NCI-H2107 treated with DMSO at 0.1 percent for 48 hours (cell line): ENCODE measurements around the gene USP34.
"Not testable (repeated sequence)": the region's sequence is repeated elsewhere in the genome, so short reads cannot be mapped to it uniquely, and the experiment has no call there.

ENCODE experiments used
- DNase-seq: peaks from one replicate; lab custom pipeline; 2025; ENCODE audit not compliant: unreplicated experiment; lab: John Stamatoyannopoulos, UW

Gene USP34

DNA sequence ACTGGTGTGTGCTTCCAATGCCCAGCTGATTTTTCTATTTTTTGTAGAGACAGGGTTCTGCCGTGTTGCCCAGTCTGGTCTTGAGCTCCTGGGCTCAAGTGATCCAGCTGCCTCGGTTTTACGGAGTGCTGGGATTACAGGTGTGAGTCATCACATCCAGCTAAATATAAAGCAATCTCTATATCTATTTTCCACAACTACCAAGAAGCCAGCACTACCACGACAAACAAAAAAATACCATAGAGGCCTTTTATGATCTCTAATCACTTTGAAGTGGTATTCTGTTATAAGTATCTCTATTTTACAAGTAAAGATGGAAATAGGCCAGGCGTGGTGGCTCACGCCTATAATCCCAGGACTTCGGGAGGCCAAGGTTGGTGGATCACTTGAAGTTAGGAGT lies 274.2 kb downstream of the USP34 start:
- no peak for DNase-seq

DNA sequence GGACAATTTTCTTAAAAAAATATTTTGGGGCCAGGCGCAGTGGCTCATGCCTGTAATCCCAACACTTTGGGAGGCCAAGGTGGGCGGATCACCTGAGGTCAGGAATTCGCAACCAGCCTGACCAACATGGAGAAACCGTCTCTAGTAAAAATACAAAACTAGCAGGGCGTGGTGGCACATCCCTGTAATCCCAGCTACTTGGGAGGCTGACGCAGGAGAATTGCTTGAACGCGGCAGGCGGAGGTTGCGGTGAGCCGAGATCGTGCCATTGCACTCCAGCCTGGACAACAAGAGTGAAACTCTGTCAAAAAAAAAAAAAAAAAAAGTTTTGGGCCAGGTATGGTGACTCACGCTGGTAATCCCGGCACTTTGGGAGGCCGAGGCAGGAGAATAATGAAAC lies 276.2 kb downstream of the USP34 start:
- not testable (repeated sequence) for DNase-seq

DNA sequence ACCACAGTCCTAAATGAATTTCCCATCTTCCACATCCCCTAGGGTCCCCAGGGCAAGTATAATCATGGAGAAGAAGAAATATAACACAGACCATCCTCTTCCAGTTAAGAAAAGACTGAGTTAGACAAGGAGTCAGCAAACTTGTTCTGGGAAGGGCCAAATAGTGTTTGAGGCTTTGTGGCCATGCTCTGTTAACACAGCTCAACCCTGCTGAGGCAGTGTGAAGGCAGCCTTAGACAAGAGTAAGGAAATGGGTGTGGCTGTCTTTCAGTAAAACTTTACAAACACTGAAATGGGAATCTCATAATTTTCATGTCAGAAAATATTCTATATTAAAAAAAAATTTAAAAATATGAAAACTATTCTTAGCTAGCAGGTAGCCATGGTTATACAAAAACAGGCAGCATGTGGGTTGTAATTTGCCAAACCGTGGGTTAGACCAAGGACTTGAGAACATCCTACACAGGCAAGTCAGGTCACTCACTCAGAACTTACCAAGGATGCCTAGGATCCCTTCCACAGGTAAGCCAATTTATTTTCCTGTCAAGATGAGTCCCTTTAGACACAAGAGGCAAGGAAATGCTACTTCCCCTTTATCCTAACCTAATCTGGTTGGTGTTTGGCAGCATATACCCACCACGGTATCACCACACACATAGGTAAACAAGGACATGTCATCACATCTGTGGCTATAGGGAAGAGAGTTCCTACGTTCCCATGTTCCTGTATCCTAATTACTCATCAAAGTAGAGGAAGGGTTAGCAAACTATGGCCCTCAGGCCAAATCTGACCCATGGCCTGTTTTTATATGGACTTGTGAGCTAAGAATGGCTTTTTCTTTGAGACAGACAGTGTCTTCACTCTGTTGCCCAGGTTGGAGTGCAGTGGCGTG lies 277.0 kb downstream of the USP34 start:
- no peak for DNase-seq

DNA sequence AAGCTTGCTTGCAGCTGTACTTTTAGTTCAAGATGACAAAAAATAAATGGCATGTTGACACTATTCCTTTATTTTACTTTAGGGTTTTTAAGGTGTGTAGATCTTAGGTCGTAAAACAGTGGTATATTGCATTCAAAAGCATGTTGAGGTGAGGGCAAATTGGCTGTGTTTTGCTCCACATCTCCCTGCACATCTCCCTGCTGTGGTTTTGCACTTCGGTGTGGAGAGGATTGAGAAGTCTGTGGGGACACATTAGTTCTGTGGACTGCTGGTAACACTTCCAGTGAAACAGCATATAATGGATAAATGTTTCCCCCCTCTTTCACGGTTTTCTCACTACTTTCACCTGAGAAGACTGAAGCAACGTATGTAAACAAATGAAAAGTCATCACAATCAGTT lies 283.8 kb downstream of the USP34 start:
- DNase-seq, result no peak

DNA sequence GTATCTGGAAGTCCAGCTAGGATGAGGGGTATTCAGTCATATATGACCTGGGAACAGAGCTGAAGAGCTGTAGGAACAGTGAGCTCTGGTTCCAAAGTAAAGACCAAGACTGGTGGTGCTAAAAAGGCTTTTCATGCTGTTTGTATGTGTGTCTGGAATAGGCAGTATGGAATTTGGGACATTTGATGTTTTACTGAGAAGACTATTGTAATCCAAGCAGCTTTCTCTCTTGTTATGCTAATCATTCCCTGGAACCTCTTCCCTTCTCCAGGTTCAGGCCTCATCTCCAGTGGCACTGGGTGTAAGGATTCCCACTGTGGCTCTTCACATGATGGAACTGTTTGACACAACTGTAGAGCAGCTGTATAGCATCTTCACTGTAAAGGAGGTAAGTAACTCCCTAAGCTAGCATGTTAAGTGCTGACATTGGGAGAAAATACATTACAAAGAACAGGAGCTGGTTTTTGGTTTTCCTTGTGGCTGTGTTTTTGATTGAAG lies 285.6 kb downstream of the USP34 start:
- no peak for DNase-seq

DNA sequence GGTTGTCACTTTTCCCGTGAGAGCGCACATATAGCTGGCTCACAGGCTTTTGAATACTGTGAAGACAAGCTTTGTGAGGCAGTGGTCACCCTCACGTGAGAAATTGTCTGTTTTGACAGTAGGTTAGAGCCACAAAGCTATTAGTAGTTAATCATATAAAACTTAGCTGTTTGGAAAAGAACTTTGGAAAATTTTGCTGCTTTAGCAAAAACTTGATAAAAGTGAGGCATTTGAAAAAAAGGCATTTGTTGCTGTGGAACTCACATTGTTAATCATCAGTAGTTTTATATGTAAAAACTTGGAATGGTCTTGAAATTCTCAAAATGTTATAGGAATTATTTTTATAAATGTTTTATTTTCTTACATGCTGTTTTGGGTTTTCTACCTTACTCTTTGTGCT lies 286.6 kb downstream of the USP34 start:
- DNase-seq, result no peak

DNA sequence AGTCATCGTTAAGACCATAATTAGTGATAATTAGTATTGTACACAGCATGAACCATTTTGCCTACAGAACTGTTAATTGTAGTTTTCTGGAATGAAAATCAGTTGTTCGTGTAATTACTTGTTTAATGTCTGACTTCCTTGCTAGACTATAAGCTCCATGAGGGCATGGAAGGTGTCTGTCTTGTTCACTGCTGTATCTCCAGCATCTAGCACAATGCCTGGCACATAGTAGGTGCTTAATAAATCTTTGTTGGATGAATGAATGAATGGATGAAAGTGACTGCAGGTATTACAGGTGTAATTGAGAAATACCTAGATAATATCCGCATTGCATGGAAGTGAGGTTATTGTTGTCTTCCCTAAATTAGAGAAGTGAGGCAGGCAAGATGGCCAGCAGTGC lies 287.1 kb downstream of the USP34 start:
- DNase-seq, result no peak

DNA sequence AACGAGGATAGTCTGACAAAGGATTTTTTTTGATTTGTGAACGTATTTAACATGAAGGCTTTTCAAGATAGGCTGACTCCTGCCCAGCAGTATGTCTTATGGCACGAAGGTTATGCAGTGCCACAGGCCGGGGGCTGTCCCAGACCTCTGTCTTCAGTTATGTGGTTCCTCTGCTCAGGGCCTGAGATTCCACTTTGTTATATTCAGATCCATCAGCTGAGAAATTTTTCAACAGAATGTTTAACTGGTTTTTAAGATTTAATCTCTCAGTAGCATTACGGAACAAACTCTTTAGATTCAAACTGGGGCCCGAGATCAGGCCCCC lies 288.9 kb downstream of the USP34 start:
- DNase-seq, result no peak

DNA sequence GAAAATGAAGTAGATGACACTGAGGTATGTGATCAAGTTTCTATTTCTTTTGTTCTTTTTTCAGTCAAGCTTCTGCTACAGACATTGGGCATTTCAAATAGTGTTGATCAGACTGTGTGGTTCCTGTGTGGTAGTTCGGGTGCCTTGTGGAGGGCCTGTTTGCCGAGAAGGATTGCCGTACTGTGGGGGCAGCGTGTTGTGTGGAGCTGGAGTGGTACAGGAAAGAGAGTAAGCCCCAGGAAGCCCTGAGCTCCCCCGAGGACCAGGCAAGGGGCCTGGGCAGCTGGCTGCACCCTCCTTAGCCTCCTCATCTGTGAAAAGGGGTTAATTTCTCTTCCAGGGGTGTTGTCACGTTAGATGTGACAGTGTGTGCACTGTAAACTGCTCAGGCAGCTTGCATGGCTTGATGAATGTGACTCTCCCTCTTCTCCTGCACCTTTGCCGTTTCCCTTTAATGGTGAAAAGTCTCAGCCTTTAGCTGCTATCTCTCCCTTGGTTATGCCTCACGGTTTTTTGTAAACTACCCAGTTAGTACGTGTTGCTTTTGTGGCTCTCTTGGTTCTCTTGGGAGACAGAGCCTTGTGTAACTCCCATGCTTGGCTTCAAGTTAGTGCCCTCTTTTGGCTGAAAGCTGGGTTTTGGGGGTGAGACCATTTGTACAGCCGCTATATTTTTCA lies 289.4 kb downstream of the USP34 start:
- no peak for DNase-seq

DNA sequence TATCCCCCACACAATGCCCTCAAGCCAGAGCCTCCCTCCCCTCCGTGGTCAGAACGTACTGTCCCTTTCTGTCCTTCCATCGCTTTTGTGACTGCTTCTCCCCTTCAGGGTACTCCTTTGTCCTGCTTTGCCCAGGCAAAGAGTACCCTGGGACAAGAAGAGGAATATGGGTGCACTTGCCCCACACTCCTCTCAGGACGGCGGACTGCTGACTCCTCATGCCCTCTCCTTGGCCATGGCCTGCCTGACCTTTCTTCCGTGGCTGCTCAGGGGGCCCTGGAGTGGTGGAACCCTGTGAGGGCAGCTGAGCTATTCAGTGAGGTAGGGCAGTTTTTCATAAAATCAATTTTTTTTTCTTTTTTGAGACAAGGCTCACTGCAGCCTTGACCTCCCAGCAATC lies 290.2 kb downstream of the USP34 start:
- DNase-seq, result no peak

DNA sequence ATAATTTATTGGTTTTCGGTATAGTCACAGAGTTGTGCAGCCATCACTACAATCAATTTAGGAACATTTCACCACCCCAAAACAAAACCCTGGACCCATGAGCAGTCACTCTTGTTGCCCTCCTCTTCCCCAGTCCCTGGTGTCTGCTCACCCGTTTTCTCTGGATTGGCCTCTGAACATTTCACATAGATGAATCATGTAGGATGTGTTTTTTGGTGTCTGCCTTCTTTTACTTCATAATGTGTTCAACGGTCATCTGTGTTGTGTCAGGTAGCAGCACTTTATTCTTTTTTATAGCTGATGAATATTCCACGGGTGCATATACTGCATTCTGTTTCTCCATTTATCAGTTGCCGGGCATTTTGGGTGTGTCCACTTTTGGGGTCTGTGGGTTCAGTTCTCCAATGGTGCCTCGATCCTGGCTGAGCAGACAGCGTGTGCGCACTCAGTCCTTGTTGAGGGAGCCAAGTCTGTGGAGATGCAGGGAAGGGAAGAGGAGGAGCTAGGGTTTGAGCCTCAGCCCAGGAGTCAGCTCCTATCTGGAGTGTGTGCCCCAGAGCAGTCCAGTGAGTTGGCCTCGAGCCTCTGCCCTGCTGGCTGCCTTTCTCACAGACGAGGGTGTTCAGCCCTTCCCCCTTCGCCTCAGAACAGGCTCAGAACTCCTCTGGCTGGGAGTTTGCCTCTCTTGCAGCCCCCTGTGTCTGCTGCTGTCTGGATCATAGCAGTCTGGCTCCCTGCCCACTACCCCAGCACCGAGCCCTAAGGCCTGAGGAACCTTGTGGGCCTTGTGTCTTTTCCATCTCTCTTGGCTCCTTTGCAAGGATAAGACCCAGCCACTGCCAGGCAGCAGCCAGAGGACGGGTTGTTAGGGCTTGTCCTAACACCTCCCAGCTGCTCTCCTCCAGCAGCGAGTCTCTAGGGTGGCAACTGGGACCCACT lies 290.9 kb downstream of the USP34 start:
- DNase-seq, result no peak

DNA sequence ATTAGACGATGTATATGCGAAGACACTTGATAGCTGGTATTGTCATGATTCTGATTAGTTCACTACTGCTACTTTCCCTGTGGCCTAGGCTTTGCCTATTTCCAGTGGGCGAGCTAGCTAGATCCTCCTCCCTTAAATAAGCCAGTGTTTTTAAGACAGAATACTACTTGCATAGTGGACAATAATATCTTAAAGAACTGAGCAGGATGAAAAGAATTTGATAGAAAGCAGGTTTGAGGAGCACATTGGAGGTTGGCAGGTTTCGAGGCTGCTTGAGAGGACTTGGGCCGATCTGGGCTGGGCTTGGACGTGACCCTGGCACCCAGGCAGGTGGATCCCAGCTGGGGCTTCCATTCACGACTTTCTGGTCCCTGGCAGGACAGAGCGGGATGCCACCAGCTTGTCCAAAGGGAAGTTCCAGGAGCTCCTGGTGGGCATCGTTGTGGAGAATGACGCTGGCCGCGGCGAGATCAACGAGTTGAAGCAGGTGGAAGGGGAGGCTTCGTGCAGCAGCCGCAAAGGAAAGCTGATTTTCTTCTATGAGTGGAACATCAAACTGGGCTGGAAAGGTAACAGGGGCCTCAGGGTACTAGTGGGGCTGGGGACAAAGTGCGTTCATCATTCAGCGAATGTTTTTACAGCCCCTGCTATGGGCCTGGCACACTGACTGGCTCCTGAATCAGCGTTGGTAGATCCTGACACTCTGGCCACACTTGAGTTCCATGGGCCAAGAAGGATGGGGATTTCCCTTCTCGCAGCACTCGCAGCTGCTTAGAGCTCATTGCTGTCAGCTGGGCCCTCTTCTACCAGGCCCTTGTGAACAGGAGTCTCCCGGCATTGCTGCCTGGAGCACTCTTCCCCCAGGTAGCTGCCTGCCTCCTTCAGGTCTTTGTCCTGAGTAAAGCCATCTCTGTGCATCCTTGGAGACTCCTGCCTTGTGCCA lies 292.0 kb downstream of the USP34 start:
- DNase-seq, result no peak

DNA sequence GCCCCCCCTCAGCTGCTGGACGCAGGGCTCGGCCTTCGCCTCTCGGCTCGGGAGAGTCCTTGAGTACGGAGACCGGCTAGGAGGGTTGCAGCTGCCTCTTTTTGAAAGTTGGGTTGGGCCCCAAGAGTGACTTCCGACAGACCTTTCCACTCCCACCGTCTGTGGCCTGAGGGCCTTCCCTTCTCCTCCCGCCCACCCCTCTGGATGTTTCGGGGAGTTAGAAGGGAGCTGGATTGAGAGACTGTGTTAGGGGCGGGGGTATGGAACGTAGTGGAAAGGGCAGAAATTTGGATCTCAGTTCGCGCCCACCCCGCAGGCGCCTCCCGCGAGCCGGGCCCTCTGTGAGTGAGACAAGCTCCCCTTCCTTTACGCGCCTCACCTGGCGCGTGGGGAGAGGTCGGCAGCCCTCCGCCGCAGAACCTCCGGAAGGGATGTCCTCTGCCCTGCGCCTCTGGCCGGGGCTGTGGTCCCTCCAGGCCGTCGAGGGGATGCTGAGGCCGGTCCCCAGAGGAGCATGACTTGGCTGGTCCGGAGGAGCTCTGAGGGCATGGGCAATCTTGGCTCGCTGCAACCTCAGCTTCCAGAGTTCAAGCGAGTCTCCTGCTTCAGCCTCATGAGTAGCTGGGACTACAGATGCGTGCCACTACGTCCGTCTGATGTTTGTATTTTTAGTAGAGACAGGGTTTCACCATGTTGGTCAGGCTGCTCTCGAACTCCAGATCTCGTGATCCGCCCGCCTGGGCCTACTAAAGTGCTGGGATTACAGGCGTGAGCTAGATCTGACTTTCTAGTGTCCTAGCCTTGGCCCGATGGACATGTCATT lies 292.9 kb downstream of the USP34 start:
- DNase-seq, result no peak

DNA sequence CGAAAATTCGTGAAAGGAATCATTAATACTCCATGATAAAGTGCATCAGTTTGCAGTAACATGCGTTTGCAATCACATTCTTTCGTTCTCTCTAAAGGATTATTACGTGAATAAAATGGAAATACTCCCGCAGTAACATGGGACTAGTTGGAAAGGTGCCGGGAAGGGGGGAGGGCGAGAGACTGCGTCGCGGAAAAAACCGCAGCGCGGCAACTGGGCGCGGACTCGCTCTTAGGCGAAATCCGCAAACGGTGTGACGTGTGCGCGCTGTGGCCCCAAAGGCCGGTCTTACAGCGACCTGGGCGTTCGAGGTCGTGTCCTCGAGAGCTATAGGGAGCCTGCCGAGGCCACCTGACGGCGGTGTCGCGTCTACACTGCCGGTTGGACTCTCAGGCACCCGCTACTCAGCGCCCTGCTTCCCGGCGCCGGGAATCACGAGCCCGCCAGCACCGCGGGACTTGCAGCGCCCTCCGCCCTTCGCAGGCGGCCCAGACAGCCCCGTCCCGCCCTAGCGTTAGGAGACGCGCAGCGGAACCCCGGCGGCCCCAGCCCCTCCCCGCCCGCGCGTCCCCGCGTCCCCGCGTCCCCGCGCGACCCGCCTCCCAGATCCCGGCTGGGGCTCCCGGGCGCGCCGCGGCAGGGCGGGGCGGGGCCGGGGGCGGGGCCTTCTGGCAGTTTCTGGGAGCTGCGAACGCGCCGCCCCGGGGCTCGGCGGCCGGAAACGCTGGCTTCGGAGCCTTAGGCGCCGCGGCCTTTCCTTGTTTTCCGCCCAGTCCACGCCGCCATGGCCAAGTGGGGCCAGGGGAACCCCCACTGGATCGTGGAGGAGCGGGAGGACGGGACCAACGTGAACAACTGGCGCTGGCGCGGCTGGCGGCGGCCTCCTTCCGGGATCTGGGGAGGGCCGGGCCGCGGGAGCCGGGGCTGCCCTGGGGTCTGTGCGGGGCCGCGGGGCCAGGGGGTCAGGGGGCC lies 293.8 kb downstream of the USP34 start:
- DNase-seq, result peak; percentile 44

DNA sequence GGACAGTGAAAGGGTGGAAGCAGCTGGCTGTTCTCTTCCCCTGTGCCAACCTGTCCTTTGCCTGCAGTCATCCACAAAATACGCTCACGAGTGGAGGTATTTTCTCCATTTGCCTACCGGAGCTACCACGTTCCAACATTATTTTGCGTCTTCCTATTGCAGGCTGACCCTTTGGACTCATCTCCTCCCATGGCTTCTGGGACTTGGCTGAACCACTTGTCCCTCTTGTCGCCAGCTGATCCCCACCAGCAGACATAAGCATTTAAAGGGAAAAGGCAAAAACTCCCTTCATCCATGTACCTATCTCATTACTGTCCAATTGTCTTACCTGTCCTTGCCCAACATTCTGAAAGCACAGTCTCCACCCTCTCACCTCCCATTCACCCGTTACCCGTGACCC lies 295.9 kb downstream of the USP34 start:
- no peak for DNase-seq

DNA sequence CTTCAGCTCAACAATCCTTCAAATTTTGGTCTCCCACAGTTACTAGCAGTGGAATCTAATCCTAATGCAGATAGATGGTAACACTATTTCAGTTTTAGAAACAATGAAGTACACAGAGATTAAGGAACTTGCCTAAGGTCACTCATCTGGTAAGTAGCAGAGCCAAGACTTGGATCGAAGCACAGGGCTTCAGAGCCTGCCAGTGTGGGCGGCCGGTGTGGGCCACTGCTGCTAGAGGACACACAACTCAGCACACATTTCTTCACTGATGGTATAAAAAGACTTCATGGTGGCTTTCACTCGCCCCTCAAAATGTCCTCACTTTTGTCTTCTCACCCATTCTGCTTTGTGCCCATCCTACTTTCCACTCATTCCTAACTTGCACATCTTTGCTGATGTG lies 297.8 kb downstream of the USP34 start:
- DNase-seq, result no peak

DNA sequence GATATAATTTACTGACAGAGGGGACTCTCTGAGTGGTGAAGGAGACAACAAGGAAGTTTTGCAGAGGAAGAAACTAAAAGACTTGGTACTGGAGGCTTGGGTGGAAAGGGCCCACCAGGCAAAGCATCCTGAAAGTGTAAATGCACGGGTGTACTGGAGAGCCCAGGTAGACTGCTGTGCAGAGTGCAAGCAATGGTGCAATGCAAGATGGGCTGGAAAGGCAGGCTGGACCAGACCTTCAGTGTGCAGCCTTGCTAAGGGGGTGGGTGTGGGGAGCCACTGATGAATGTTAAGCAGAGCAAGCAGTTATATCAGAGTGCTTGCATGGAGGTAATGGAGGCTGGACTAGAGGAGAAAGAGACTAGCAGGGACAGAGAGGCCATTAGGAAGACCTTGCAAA lies 298.2 kb downstream of the USP34 start:
- DNase-seq, result no peak

DNA sequence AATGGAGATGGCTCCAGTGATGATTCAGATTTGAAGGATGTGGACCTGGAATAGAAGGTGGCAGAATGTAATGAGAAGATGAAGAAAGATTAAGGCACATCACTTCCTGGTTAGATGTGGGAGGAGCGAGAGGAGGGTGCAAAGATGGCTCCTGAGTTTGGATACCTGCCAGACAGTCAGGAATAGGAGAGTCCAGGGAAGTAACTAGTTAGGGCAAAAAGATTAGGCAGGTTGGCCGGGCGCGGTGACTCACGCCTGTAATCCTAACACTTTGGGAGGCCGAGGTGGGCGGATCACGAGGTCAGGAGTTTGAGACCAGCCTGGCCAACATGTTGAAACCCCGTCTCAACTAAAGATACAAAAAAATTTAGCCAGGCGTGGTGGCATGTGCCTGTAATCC lies 303.3 kb downstream of the USP34 start:
- no peak for DNase-seq
